GM10266 (cell line): ENCODE measurements around the gene KLHL5.

Source experiments
- DNase-seq: peaks from one replicate; pipeline ENCODE4 v3.0.0; 2012; ENCODE audit errors: extremely low spot score
- CTCF ChIP-seq: IDR thresholded peaks from 2 replicates; pipeline ENCODE4 v1.5.1; 2012; ENCODE audit warnings: mild to moderate bottlenecking, low read depth; ENCODE audit not compliant: control insufficient read depth, insufficient read depth; ENCODE audit errors: missing control alignments

Gene KLHL5

GRCh38 chr4:39096847-39097246, 34.8 kb downstream of the KLHL5 start:
- no peak for DNase-seq

DNA sequence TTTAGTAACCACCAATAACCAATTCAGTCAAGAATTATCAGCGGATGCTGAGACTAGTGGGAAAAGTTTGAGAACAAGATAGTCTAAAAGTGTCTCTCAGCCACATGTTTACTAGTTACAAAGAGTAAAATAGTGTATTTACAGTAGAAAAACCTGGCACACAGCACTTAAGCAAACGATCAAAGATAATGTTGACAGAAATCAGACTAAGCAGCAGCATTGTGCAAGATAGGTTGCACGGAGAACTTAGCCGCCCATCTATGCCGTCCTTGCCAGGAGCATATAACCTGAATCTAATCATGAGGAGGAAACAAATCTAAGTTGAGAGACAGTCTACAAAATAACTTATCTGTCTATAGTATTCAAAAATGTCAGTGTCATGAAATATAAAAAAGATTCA, 35.3 kb downstream of the KLHL5 start:
- no peak for TF ChIP-seq CTCF

More at GRCh38 chr4:39096847-39097246, 34.8 kb downstream of the KLHL5 start:
- TF ChIP-seq CTCF, result no peak

GRCh38 chr4:39102297-39102696, 40.3 kb downstream of the KLHL5 start:
- TF ChIP-seq CTCF, result no peak
- DNase-seq, result no peak

More for the DNA sequence above, 35.3 kb downstream of the KLHL5 start:
- no peak for DNase-seq

GRCh38 chr4:39103291-39103690, 41.3 kb downstream of the KLHL5 start:
- DNase-seq, result no peak
- no peak for TF ChIP-seq CTCF

DNA sequence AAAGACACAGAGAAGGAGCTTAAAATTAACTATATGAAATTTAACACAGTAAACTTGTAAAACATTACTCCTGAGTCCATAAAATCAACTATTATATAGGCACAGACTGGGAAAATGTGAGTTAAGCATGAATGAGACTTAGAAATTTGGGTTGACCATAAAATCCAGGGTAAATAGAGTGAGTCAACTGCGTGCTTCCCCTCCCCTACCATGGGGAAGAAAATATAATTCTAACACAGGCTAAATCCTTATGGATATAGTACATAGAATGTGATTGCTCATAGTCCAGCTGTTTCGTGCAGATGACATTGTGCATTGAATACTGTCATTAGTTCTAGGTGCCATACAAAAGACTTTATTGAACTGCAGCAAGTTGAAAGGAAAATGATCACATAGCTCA, 42.2 kb downstream of the KLHL5 start:
- no peak for DNase-seq
- TF ChIP-seq CTCF, result no peak

GRCh38 chr4:39106011-39106410, 44.0 kb downstream of the KLHL5 start:
- TF ChIP-seq CTCF, result no peak
- no peak for DNase-seq

DNA sequence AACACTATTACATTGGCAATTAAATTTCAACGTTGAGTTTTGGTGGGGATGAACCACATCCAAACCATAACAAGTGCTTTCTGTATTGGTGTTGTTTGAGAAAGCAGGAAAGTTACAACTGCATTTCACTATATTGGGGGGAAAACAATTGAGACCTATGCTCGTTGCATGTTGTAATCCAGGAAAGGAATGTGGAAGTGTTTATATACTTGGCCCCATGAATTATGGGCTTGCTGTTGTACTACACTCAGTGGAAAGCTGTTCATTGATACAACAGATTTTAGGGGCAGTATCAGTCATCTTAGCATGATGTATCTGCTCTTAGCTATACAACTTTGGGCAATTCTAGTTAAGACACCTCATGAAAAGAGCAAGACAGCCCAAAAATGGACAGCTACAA, 52.4 kb downstream of the KLHL5 start:
- TF ChIP-seq CTCF, result no peak
- no peak for DNase-seq
